Kidney (tissue), 14 donors: Measurements from ENCODE around the gene FLT1. TPM values are rescaled to one million over a fixed set of nuclear protein-coding genes. Genes with fewer than 3 reads are reported as not detected.

Experiments used
- DNase-seq, 5 donors: peaks; one replicate each; pipeline ENCODE4 v3.0.0-alpha.2; 2013 to 2020
- FAIRE-seq: peaks from 2 replicates; lab custom pipeline; 2012; peaks lifted over from hg19 to GRCh38; lab: Jason Lieb, UNC
- H3K27ac ChIP-seq, 2 donors: one replicate each; pipeline ENCODE4 v1.7.0; 2013; ENCODE audit warnings: low read depth in 2 of 2, low read length in 2 of 2, inconsistent platforms in 1 of 2
- H3K27me3 ChIP-seq: one replicate; pipeline ENCODE4 v1.7.1; 2013; ENCODE audit warnings: low read length, inconsistent platforms; ENCODE audit not compliant: control insufficient read depth, insufficient read depth
- H3K36me3 ChIP-seq, 3 donors: one replicate each; pipeline versions ENCODE4 v1.7.0 to v1.7.1; 2013; ENCODE audit warnings: low read length in 3 of 3, control low read depth in 1 of 3, inconsistent platforms in 1 of 3; ENCODE audit not compliant: insufficient read depth in 3 of 3, control insufficient read depth in 2 of 3
- H3K4me1 ChIP-seq, 3 donors: one replicate each; pipeline versions ENCODE4 v1.7.0 to v1.7.1; 2013; ENCODE audit warnings: low read length in 3 of 3, inconsistent platforms in 1 of 3, low read depth in 1 of 3; ENCODE audit not compliant: control insufficient read depth in 2 of 3, insufficient read depth in 2 of 3
- H3K4me3 ChIP-seq, 3 donors: one replicate each; pipeline versions ENCODE4 v1.7.0 to v1.8.1; 2013; ENCODE audit warnings: low read length in 3 of 3, control low read depth in 1 of 3, inconsistent platforms in 1 of 3
- H3K9ac ChIP-seq, 3 donors: one replicate each; pipeline versions ENCODE4 v1.7.0 to v1.7.1; 2013; ENCODE audit warnings: low read length in 3 of 3, control low read depth in 1 of 3, inconsistent platforms in 1 of 3
- H3K9me3 ChIP-seq, 3 donors: one replicate each; pipeline versions ENCODE4 v1.7.0 to v1.7.1; 2013; ENCODE audit warnings: low read length in 3 of 3, control low read depth in 1 of 3, inconsistent platforms in 1 of 3; ENCODE audit not compliant: control insufficient read depth in 2 of 3, insufficient read depth in 1 of 3
- CTCF ChIP-seq: IDR thresholded peaks from 3 replicates; pipeline ENCODE4 v1.5.1; 2012; ENCODE audit warnings: mild to moderate bottlenecking, moderate library complexity, borderline replicate concordance; ENCODE audit not compliant: insufficient read depth; ENCODE audit errors: extremely low read depth
- intact Hi-C: fragments of 100-400 bp; cut with DNase I; formaldehyde crosslinking; loops from one replicate; pipeline ENCODE4 v1.11.1; 2022
- polyA plus RNA-seq: library from polyadenylated mRNA; stranded (reverse); fragments of 350-450 nt; fragmentation: Illumina TruSeq; extraction: RNeasy Lipid Tissue Mini Kit (QIAGEN cat#74804); gene quantifications from one replicate; pipeline ENCODE4 v1.2.3, GENCODE V29; 2014; ENCODE audit warnings: low read depth, low replicate concordance; ENCODE audit not compliant: insufficient read depth
- total RNA-seq: library from RNA; stranded (reverse); fragmentation: NEBNext Ultra II Directional; extraction: Animal tissue kit (Norgen Biotek cat#: 25700); gene quantifications from one replicate; pipeline ENCODE4 v1.2.1, GENCODE V29; 2021
- donor health status: control.
- donor health status: control.
- donor health status: control.
- donor health status: control.
- donor health status: control.
- donor health status: DM: yes; HTN: yes; CAD: no.
- donor health status: Normal renal cell carcinoma (clear cell type).

Gene FLT1
- total and polyA plus RNA-seq, 2 donors from 2014 or later: 17.2 to 45.7 TPM

GRCh38 chr13:28379371-28380083, 115.4 kb downstream of the FLT1 start:
- H3K27ac ChIP-seq: no peak overlapping the region
- TF ChIP-seq CTCF: no peak
- no peak for FAIRE-seq
- DNase-seq: no peak
- H3K27me3 ChIP-seq: no peaks in the 10 kb centered on the region
- intact Hi-C loops: no loop called here
- no peaks in the 10 kb centered on the region for H3K4me1 ChIP-seq
- H3K9me3 ChIP-seq: no peaks in the 10 kb centered on the region
- H3K36me3 ChIP-seq: no peaks in the 10 kb centered on the region
- H3K4me3 ChIP-seq: no peak overlapping the region
- no peak overlapping the region for H3K9ac ChIP-seq

GRCh38 chr13:28376604-28377003, 118.3 kb downstream of the FLT1 start:
- Histone ChIP-seq H3K36me3 (no peaks in the 10 kb centered on the region), H3K9ac (no peak overlapping the region), H3K27ac (no peak overlapping the region), H3K27me3 (no peaks in the 10 kb centered on the region), H3K9me3 (no peaks in the 10 kb centered on the region), H3K4me3 (no peak overlapping the region), H3K4me1 (no peaks in the 10 kb centered on the region)
- no peak for TF ChIP-seq CTCF
- DNase-seq: no peak
- intact Hi-C loops: no loop called here
- FAIRE-seq: no peak

- intact Hi-C loops: no loop called here
- no peaks in the 10 kb centered on the region for H3K9me3 ChIP-seq
- no peaks in the 10 kb centered on the region for H3K4me1 ChIP-seq
- no peak overlapping the region for H3K9ac ChIP-seq
- no peaks in the 10 kb centered on the region for H3K27me3 ChIP-seq
- TF ChIP-seq CTCF: no peak
- H3K4me3 ChIP-seq: no peak overlapping the region
- no peak overlapping the region for H3K27ac ChIP-seq
- H3K36me3 ChIP-seq: no peaks in the 10 kb centered on the region
- no peak for DNase-seq
- no peak for FAIRE-seq
These were observed 119.5 kb downstream of the FLT1 start for GRCh38 chr13:28375250-28375930.
